Astrocyte of the spinal cord (primary cell): Measurements from ENCODE around the gene OTC.

Experiments
- DNase-seq: peaks from one replicate; pipeline ENCODE4 v3.0.0; 2011; ENCODE audit warnings: low read depth, low spot score
- H3K4me3 ChIP-seq: 2 replicates; pipeline ENCODE4 v1.5.1; 2011; ENCODE audit warnings: low read depth, mild to moderate bottlenecking, low read length, moderate library complexity
- CTCF ChIP-seq: IDR thresholded peaks from 2 replicates; pipeline ENCODE4 v1.5.1; 2012; ENCODE audit warnings: low read depth, mild to moderate bottlenecking, low read length, inconsistent platforms
- in situ Hi-C: cut with HindIII; loops from 2 replicates; pipeline ENCODE4 v1.10.0; 2017; ENCODE audit warnings: low sequenced_read_pairs

OTC gene

GRCh38 chrX:38352362-38352761 is at the start of gene OTC:
Gene OTC (plus strand): TSS chrX:38352604. CDS start chrX:38352697, 93 bp downstream.
- H3K4me3 ChIP-seq: no peak within 1 kb of the TSS
- in situ Hi-C loops: no loop called here
- DNase-seq: no peak
- no peak for TF ChIP-seq CTCF

GRCh38 chrX:38304010-38304409 is 48.4 kb upstream of the OTC start:
- no peak overlapping the region for H3K4me3 ChIP-seq
- peak; percentile 44 for TF ChIP-seq CTCF
- DNase-seq: peak; percentile 23
- in situ Hi-C loops: no loop called here

GRCh38 chrX:38305971-38306370 is 46.4 kb upstream of the OTC start:
- H3K4me3 ChIP-seq: no peak overlapping the region
- in situ Hi-C loops: no loop called here
- peak; percentile 49 for DNase-seq
- TF ChIP-seq CTCF: peak; percentile 11

- in situ Hi-C loops: no loop called here
- TF ChIP-seq CTCF: no peak
Observed at GRCh38 chrX:38311743-38312142, 40.7 kb upstream of the OTC start.

GRCh38 chrX:38312436-38312835 is 40.0 kb upstream of the OTC start:
- no peak for TF ChIP-seq CTCF

More at GRCh38 chrX:38311743-38312142, 40.7 kb upstream of the OTC start:
- DNase-seq: no peak
- no peak overlapping the region for H3K4me3 ChIP-seq

GRCh38 chrX:38313190-38313589 is 39.2 kb upstream of the OTC start:
- TF ChIP-seq CTCF: no peak

More at GRCh38 chrX:38312436-38312835, 40.0 kb upstream of the OTC start:
- in situ Hi-C loops: no loop called here
- no peak overlapping the region for H3K4me3 ChIP-seq
- DNase-seq: peak; percentile 74

GRCh38 chrX:38315186-38315585 is 37.2 kb upstream of the OTC start:
- in situ Hi-C loops: no loop called here
- no peak for TF ChIP-seq CTCF
- no peak overlapping the region for H3K4me3 ChIP-seq
- no peak for DNase-seq

More at GRCh38 chrX:38313190-38313589, 39.2 kb upstream of the OTC start:
- peak; percentile 46 for DNase-seq
- in situ Hi-C loops: no loop called here
- no peak overlapping the region for H3K4me3 ChIP-seq
